ENCODE data around the gene ALDOA. TPM values are rescaled to one million over a fixed set of nuclear protein-coding genes. Genes with fewer than 3 reads are reported as not detected.
"Not testable (repeated sequence)": the region's sequence is repeated elsewhere in the genome, so short reads cannot be mapped to it uniquely, and the experiment has no call there.

Gene ALDOA
- total RNA-seq (1,000 to 10,000 TPM; 1,907 to 1,909 TPM), polyA plus RNA-seq (1,157 TPM)

- POLR2A ChIA-PET: interaction anchor here (0.6 to 7.1 kb wide), 27 partner anchors 8 to 593 kb away, joined by 3 to 89 read pairs (median 5); partner anchors contain the start of genes CORO1A, DCTPP1, FBRS and PPP4C
These were observed at the start of gene ALDOA for GRCh38 chr16:30065102-30065942. Gene ALDOA (plus strand): TSS chr16:30065760. CDS start chr16:30066898, 1,138 bp downstream.

DNA sequence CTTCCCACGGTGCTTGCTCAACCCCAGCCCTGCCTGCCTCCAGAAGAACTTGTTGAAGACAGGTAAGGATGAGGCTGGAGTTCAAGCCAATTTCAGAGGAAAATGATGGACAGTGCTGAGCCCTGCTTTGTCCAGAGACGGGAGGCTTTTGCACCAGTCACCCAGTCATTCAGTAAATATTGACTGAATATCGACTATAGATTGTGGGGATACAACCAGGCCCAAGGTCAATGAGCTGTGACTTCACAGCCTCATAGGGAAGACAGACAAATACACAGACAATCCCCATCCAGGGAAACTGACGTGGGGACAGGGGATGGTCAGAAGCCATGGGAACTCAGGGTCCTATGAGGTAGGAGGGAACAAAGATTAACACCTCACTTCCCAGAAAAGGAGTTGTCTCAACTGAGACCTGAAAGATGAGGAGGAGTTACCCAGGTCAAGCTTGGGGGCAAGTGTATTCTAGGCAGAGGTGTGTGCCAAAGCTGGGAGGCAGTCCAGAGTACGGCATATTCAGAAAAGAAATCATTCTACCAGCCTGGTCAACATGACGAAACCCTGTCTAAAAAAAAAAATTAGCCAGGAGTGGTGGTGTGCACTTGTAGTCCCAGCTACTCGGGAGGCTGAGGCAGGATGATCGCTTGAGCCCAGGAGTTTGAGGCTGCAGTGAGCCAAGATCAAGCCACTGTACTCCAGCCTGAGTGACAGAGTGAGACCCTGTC, 48.8 kb upstream of the ALDOA start:
- DNase-seq: no peak
- CTCF ChIA-PET: no interaction called here
- Histone ChIP-seq H3K27me3 (ENCODE audit: insufficient read depth, low read length, poor library complexity, severe bottlenecking) (no peaks in the 10 kb centered on the region), H3K4me1 (ENCODE audit: insufficient read depth, low read length) (peaks cover 9% of the 10 kb centered on the region), H3K9me3 (ENCODE audit: low read length) (no peaks in the 10 kb centered on the region), H3K27ac (ENCODE audit: low read depth, low read length) (no peak overlapping the region), H3K4me3 (ENCODE audit: low read length) (no peak overlapping the region), H3K36me3 (ENCODE audit: insufficient read depth, low read length) (no peaks in the 10 kb centered on the region)
- Mint-ChIP-seq H3K4me3 (no peak overlapping the region), H3K27me3 (peaks cover 11 to 12% of the 10 kb centered on the region in 2 donors), H3K36me3 (peaks cover 0 to 1% (median 0%) of the 10 kb centered on the region in 3 donors), H3K4me1 (peaks cover 9 to 16% (median 11%) of the 10 kb centered on the region in 3 donors), H3K9me3 (no peaks in the 10 kb centered on the region), H3K27ac (no peak overlapping the region)
- POLR2A ChIA-PET: no interaction called here

More at GRCh38 chr16:30065102-30065942, at the start of gene ALDOA:
- Histone ChIP-seq H3K27ac (ENCODE audit: low read depth, low read length) (peak within 1 kb of the TSS; percentile 91), H3K9me3 (ENCODE audit: low read length) (no peaks in the 10 kb centered on the region), H3K4me1 (ENCODE audit: insufficient read depth, low read length) (peaks cover 44% of the 10 kb centered on the region), H3K27me3 (ENCODE audit: insufficient read depth, low read length, poor library complexity, severe bottlenecking) (no peaks in the 10 kb centered on the region), H3K4me3 (ENCODE audit: low read length) (peak within 1 kb of the TSS; percentile 85), H3K36me3 (ENCODE audit: insufficient read depth, low read length) (peaks cover 36% of the 10 kb centered on the region)
- peak within 1 kb of the TSS; percentile 92 to 99 (median 97) for H3K27ac Mint-ChIP-seq
- peaks cover 3 to 57% (median 8%) of the 10 kb centered on the region in 3 donors for H3K36me3 Mint-ChIP-seq
- peak within 1 kb of the TSS; percentile 92 to 100 (median 99) for H3K4me3 Mint-ChIP-seq
- CTCF ChIA-PET: interaction anchor here (1.0 to 3.8 kb wide), 8 partner anchors 10 to 120 kb away, joined by 3 to 41 read pairs (median 3); partner anchors contain the start of genes TBX6 and YPEL3
- peaks cover 32 to 45% (median 35%) of the 10 kb centered on the region in 3 donors for H3K4me1 Mint-ChIP-seq
- peak; percentile 91 to 95 (median 92) for DNase-seq
- H3K9me3 Mint-ChIP-seq: no peaks in the 10 kb centered on the region
- H3K27me3 Mint-ChIP-seq: peaks cover 0 to 3% of the 10 kb centered on the region in 2 donors

GRCh38 chr16:30017277-30017656, 48.3 kb upstream of the ALDOA start:
- peaks cover 0 to 1% (median 0%) of the 10 kb centered on the region in 3 donors for H3K36me3 Mint-ChIP-seq
- no peak overlapping the region for H3K27ac Mint-ChIP-seq
- no peak for DNase-seq
- H3K4me1 Mint-ChIP-seq: peaks cover 5 to 12% (median 7%) of the 10 kb centered on the region in 3 donors
- H3K4me1 ChIP-seq (ENCODE audit: insufficient read depth, low read length): peaks cover 11% of the 10 kb centered on the region
- no peaks in the 10 kb centered on the region for H3K27me3 ChIP-seq (ENCODE audit: insufficient read depth, low read length, poor library complexity, severe bottlenecking)
- no peaks in the 10 kb centered on the region for H3K36me3 ChIP-seq (ENCODE audit: insufficient read depth, low read length)
- ChIA-PET CTCF (no interaction called here), POLR2A (no interaction called here)
- no peak overlapping the region for H3K4me3 ChIP-seq (ENCODE audit: low read length)
- H3K27me3 Mint-ChIP-seq: peaks cover 5 to 8% of the 10 kb centered on the region in 2 donors
- H3K4me3 Mint-ChIP-seq: no peak overlapping the region
- no peaks in the 10 kb centered on the region for H3K9me3 Mint-ChIP-seq
- no peak overlapping the region for H3K27ac ChIP-seq (ENCODE audit: low read depth, low read length)
- no peaks in the 10 kb centered on the region for H3K9me3 ChIP-seq (ENCODE audit: low read length)

GRCh38 chr16:30017937-30018336, 47.6 kb upstream of the ALDOA start:
- POLR2A ChIA-PET: interaction anchor here (0.6 kb wide), 3 partner anchors 318 to 389 kb away, joined by 3 to 5 read pairs (median 3); no protein-coding TSS in a partner anchor
- not testable (repeated sequence) for DNase-seq

GRCh38 chr16:30018731-30019158, 46.8 kb upstream of the ALDOA start:
- Histone ChIP-seq H3K4me1 (ENCODE audit: insufficient read depth, low read length) (peaks cover 11% of the 10 kb centered on the region), H3K4me3 (ENCODE audit: low read length) (no peak overlapping the region), H3K27me3 (ENCODE audit: insufficient read depth, low read length, poor library complexity, severe bottlenecking) (no peaks in the 10 kb centered on the region), H3K27ac (ENCODE audit: low read depth, low read length) (no peak overlapping the region), H3K36me3 (ENCODE audit: insufficient read depth, low read length) (no peaks in the 10 kb centered on the region), H3K9me3 (ENCODE audit: low read length) (no peaks in the 10 kb centered on the region)
- ChIA-PET CTCF (interaction anchor here (1.1 to 2.7 kb wide), 4 partner anchors 13 to 328 kb away, joined by 4 to 11 read pairs (median 5); no protein-coding TSS in a partner anchor), POLR2A (no interaction called here)
- Mint-ChIP-seq H3K9me3 (no peaks in the 10 kb centered on the region), H3K27me3 (peaks cover 5 to 6% of the 10 kb centered on the region in 2 donors), H3K27ac (peak overlapping the region in 2 of 8 donors; percentile 45 to 53), H3K36me3 (peaks cover 0 to 1% (median 0%) of the 10 kb centered on the region in 3 donors), H3K4me1 (peaks cover 5 to 12% (median 7%) of the 10 kb centered on the region in 3 donors), H3K4me3 (peak overlapping the region in 1 of 7 donors; percentile 26)
- no peak for DNase-seq

More at GRCh38 chr16:30017937-30018336, 47.6 kb upstream of the ALDOA start:
- H3K4me3 Mint-ChIP-seq; H3K36me3 ChIP-seq (ENCODE audit: insufficient read depth, low read length); H3K36me3 Mint-ChIP-seq; H3K27me3 ChIP-seq (ENCODE audit: insufficient read depth, low read length, poor library complexity, severe bottlenecking); H3K27me3 Mint-ChIP-seq; H3K9me3 Mint-ChIP-seq; H3K27ac ChIP-seq (ENCODE audit: low read depth, low read length); H3K27ac Mint-ChIP-seq; H3K4me3 ChIP-seq (ENCODE audit: low read length); H3K9me3 ChIP-seq (ENCODE audit: low read length): not testable (repeated sequence)
- peaks cover 5 to 12% (median 7%) of the 10 kb centered on the region in 3 donors for H3K4me1 Mint-ChIP-seq
- CTCF ChIA-PET: interaction anchor here (0.9 to 2.7 kb wide), 5 partner anchors 14 to 327 kb away, joined by 4 to 11 read pairs (median 5); no protein-coding TSS in a partner anchor
- H3K4me1 ChIP-seq (ENCODE audit: insufficient read depth, low read length): peaks cover 11% of the 10 kb centered on the region

- H3K27me3 ChIP-seq (ENCODE audit: insufficient read depth, low read length, poor library complexity, severe bottlenecking): no peaks in the 10 kb centered on the region
- ChIA-PET POLR2A (no interaction called here), CTCF (interaction anchor here (1.0 to 1.2 kb wide), 3 partner anchors 8 to 331 kb away, joined by 3 to 4 read pairs (median 3); partner anchors contain the start of gene TLCD3B)
- H3K27me3 Mint-ChIP-seq: peaks cover 22 to 25% of the 10 kb centered on the region in 2 donors
- no peaks in the 10 kb centered on the region for H3K36me3 ChIP-seq (ENCODE audit: insufficient read depth, low read length)
- peaks cover 5 to 12% (median 7%) of the 10 kb centered on the region in 3 donors for H3K4me1 Mint-ChIP-seq
- no peak within 1 kb of the TSS for H3K27ac Mint-ChIP-seq
- no peak within 1 kb of the TSS for H3K4me3 ChIP-seq (ENCODE audit: low read length)
- no peak within 1 kb of the TSS for H3K27ac ChIP-seq (ENCODE audit: low read depth, low read length)
- no peaks in the 10 kb centered on the region for H3K9me3 Mint-ChIP-seq
- H3K9me3 ChIP-seq (ENCODE audit: low read length): no peaks in the 10 kb centered on the region
- peaks cover 11% of the 10 kb centered on the region for H3K4me1 ChIP-seq (ENCODE audit: insufficient read depth, low read length)
- peaks cover 0 to 5% (median 0%) of the 10 kb centered on the region in 3 donors for H3K36me3 Mint-ChIP-seq
- H3K4me3 Mint-ChIP-seq: no peak within 1 kb of the TSS
- DNase-seq: no peak
These were observed 42.7 kb upstream of the ALDOA start, which contains the start of gene C16orf92 for GRCh38 chr16:30022887-30023286. Gene C16orf92 (plus strand): TSS chr16:30023198. CDS start chr16:30023341, 143 bp downstream.

- no peaks in the 10 kb centered on the region for H3K36me3 ChIP-seq (ENCODE audit: insufficient read depth, low read length)
- peaks cover 11% of the 10 kb centered on the region for H3K4me1 ChIP-seq (ENCODE audit: insufficient read depth, low read length)
- Mint-ChIP-seq H3K27me3 (peaks cover 26 to 32% of the 10 kb centered on the region in 2 donors), H3K9me3 (no peaks in the 10 kb centered on the region), H3K36me3 (peaks cover 0 to 5% (median 0%) of the 10 kb centered on the region in 3 donors), H3K27ac (no peak overlapping the region), H3K4me1 (peaks cover 5 to 12% (median 7%) of the 10 kb centered on the region in 3 donors), H3K4me3 (no peak overlapping the region)
- H3K27ac ChIP-seq (ENCODE audit: low read depth, low read length): no peak overlapping the region
- H3K4me3 ChIP-seq (ENCODE audit: low read length): no peak overlapping the region
- ChIA-PET POLR2A (no interaction called here), CTCF (interaction anchor here (1.0 kb wide), 1 partner anchor 332 kb away, joined by 4 read pairs; no protein-coding TSS in a partner anchor)
- no peak for DNase-seq
- H3K9me3 ChIP-seq (ENCODE audit: low read length): no peaks in the 10 kb centered on the region
- no peaks in the 10 kb centered on the region for H3K27me3 ChIP-seq (ENCODE audit: insufficient read depth, low read length, poor library complexity, severe bottlenecking)
These were observed 42.0 kb upstream of the ALDOA start for GRCh38 chr16:30023586-30023985.
